ENCODE data around the gene SENP6.

DNA sequence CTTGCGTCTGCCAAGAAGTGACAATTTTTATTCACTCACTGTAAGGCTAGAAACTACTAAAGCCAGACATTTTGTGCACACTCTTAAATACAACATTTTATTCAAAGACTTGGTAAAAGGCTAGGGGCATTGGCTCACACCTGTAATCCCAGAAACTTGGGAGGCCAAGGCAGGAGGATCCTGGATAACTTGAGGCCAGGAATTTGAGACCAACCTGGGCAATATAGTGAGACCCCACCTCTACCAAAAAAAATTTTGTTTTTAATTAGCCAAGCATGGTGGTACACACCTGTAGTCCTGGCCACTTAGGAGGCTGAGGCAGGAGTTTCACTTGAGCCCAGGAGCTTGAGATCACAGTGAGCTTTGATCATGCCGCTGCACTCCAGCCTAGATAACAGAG lies 11.3 kb upstream of the SENP6 start:
- TF ChIP-seq ZNF551 (CRISPR knock-in tag; IDR thresholded peaks at IDR 0.05): no peak
- TF ChIP-seq, protein P1, sequence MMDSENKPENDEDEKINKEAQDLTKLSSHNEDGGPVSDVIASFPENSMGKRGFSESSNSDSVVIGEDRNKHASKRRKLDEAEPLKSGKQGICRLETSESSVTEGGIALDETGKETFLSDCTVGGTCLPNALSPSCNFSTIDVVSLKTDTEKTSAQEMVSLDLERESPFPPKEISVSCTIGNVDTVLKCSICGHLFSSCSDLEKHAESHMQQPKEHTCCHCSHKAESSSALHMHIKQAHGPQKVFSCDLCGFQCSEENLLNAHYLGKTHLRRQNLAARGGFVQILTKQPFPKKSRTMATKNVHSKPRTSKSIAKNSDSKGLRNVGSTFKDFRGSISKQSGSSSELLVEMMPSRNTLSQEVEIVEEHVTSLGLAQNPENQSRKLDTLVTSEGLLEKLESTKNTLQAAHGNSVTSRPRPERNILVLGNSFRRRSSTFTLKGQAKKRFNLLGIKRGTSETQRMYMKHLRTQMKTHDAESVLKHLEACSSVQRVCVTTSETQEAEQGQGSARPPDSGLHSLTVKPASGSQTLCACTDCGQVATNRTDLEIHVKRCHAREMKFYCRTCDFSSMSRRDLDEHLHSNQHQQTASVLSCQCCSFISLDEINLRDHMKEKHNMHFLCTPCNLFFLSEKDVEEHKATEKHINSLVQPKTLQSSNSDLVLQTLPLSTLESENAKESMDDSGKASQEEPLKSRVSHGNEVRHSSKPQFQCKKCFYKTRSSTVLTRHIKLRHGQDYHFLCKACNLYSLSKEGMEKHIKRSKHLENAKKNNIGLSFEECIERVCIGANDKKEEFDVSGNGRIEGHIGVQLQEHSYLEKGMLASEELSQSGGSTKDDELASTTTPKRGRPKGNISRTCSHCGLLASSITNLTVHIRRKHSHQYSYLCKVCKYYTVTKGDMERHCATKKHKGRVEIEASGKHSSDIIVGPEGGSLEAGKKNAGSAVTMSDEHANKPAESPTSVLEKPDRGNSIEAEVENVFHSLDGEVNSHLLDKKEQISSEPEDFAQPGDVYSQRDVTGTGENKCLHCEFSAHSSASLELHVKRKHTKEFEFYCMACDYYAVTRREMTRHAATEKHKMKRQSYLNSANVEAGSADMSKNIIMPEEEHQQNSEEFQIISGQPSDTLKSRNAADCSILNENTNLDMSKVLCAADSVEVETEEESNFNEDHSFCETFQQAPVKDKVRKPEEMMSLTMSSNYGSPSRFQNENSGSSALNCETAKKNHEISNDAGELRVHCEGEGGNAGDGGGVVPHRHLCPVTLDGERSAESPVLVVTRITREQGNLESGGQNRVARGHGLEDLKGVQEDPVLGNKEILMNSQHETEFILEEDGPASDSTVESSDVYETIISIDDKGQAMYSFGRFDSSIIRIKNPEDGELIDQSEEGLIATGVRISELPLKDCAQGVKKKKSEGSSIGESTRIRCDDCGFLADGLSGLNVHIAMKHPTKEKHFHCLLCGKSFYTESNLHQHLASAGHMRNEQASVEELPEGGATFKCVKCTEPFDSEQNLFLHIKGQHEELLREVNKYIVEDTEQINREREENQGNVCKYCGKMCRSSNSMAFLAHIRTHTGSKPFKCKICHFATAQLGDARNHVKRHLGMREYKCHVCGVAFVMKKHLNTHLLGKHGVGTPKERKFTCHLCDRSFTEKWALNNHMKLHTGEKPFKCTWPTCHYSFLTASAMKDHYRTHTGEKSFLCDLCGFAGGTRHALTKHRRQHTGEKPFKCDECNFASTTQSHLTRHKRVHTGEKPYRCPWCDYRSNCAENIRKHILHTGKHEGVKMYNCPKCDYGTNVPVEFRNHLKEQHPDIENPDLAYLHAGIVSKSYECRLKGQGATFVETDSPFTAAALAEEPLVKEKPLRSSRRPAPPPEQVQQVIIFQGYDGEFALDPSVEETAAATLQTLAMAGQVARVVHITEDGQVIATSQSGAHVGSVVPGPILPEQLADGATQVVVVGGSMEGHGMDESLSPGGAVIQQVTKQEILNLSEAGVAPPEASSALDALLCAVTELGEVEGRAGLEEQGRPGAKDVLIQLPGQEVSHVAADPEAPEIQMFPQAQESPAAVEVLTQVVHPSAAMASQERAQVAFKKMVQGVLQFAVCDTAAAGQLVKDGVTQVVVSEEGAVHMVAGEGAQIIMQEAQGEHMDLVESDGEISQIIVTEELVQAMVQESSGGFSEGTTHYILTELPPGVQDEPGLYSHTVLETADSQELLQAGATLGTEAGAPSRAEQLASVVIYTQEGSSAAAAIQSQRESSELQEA (IDR thresholded peaks at IDR 0.05; ENCODE audit: low read depth): no peak
- no peak for TF ChIP-seq PTBP1 (IDR thresholded peaks at IDR 0.05; ENCODE audit: low read depth, low read length)
- TF ChIP-seq, protein P2, sequence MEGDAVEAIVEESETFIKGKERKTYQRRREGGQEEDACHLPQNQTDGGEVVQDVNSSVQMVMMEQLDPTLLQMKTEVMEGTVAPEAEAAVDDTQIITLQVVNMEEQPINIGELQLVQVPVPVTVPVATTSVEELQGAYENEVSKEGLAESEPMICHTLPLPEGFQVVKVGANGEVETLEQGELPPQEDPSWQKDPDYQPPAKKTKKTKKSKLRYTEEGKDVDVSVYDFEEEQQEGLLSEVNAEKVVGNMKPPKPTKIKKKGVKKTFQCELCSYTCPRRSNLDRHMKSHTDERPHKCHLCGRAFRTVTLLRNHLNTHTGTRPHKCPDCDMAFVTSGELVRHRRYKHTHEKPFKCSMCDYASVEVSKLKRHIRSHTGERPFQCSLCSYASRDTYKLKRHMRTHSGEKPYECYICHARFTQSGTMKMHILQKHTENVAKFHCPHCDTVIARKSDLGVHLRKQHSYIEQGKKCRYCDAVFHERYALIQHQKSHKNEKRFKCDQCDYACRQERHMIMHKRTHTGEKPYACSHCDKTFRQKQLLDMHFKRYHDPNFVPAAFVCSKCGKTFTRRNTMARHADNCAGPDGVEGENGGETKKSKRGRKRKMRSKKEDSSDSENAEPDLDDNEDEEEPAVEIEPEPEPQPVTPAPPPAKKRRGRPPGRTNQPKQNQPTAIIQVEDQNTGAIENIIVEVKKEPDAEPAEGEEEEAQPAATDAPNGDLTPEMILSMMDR (IDR thresholded peaks at IDR 0.05 in 2 of 3, conservative IDR thresholded peaks at IDR 0.05 in 1 of 3; ENCODE audit: insufficient read depth in 2 of 3, low read depth in 1 of 3, low read length in 3 of 3): no peak
- no peak for TF ChIP-seq TFAM (CRISPR knock-in tag; conservative IDR thresholded peaks at IDR 0.05)
- TF ChIP-seq, protein P3, sequence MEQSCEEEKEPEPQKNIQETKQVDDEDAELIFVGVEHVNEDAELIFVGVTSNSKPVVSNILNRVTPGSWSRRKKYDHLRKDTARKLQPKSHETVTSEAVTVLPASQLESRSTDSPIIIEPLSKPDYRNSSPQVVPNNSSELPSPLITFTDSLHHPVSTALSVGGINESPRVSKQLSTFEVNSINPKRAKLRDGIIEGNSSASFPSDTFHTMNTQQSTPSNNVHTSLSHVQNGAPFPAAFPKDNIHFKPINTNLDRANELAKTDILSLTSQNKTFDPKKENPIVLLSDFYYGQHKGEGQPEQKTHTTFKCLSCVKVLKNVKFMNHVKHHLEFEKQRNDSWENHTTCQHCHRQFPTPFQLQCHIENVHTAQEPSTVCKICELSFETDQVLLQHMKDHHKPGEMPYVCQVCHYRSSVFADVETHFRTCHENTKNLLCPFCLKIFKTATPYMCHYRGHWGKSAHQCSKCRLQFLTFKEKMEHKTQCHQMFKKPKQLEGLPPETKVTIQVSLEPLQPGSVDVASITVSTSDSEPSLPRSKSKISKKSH (CRISPR knock-in tag; IDR thresholded peaks at IDR 0.05): no peak
- TF ChIP-seq, protein P4, sequence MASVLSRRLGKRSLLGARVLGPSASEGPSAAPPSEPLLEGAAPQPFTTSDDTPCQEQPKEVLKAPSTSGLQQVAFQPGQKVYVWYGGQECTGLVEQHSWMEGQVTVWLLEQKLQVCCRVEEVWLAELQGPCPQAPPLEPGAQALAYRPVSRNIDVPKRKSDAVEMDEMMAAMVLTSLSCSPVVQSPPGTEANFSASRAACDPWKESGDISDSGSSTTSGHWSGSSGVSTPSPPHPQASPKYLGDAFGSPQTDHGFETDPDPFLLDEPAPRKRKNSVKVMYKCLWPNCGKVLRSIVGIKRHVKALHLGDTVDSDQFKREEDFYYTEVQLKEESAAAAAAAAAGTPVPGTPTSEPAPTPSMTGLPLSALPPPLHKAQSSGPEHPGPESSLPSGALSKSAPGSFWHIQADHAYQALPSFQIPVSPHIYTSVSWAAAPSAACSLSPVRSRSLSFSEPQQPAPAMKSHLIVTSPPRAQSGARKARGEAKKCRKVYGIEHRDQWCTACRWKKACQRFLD (CRISPR knock-in tag; IDR thresholded peaks at IDR 0.05): no peak
- TF ChIP-seq ZNF3 (CRISPR knock-in tag; IDR thresholded peaks at IDR 0.05): no peak
- TF ChIP-seq ZNF445 (CRISPR knock-in tag; IDR thresholded peaks at IDR 0.05; ENCODE audit: low read depth): no peak
- no peak for TF ChIP-seq ZBTB1 (CRISPR knock-in tag; IDR thresholded peaks at IDR 0.05; ENCODE audit: borderline replicate concordance, low read depth)
- TF ChIP-seq, protein P5, sequence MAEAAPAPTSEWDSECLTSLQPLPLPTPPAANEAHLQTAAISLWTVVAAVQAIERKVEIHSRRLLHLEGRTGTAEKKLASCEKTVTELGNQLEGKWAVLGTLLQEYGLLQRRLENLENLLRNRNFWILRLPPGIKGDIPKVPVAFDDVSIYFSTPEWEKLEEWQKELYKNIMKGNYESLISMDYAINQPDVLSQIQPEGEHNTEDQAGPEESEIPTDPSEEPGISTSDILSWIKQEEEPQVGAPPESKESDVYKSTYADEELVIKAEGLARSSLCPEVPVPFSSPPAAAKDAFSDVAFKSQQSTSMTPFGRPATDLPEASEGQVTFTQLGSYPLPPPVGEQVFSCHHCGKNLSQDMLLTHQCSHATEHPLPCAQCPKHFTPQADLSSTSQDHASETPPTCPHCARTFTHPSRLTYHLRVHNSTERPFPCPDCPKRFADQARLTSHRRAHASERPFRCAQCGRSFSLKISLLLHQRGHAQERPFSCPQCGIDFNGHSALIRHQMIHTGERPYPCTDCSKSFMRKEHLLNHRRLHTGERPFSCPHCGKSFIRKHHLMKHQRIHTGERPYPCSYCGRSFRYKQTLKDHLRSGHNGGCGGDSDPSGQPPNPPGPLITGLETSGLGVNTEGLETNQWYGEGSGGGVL (CRISPR knock-in tag; IDR thresholded peaks at IDR 0.05): no peak
- no peak for TF ChIP-seq ZNF311 (CRISPR knock-in tag; IDR thresholded peaks at IDR 0.05)
- no peak for TF ChIP-seq SMC3 (conservative IDR thresholded peaks at IDR 0.05; ENCODE audit: insufficient read depth, low read depth, low read length)

Measured in K562 (cell line).